HL-60 (cell line): ENCODE results near the gene NMUR2.

ENCODE experiments used
- CTCF ChIP-seq: IDR thresholded peaks from one replicate; pipeline ENCODE4 v1.5.1; 2011; ENCODE audit warnings: low read length, control low read depth, inconsistent platforms; ENCODE audit not compliant: insufficient read depth
- POLR2AphosphoS5 ChIP-seq: IDR thresholded peaks from 2 replicates; pipeline ENCODE4 v1.6.1; 2012; ENCODE audit warnings: low read depth
- REST ChIP-seq: IDR thresholded peaks from 2 replicates; pipeline ENCODE4 v1.6.1; 2012; ENCODE audit warnings: low read depth; ENCODE audit not compliant: insufficient replicate concordance
- SPI1 ChIP-seq: IDR thresholded peaks from 2 replicates; pipeline ENCODE4 v1.6.1; 2012; ENCODE audit warnings: low read depth, mild to moderate bottlenecking, borderline replicate concordance

- no peak for TF ChIP-seq CTCF
- TF ChIP-seq REST, result no peak
- no peak for TF ChIP-seq SPI1
- TF ChIP-seq POLR2AphosphoS5, result no peak
Measured at GRCh38 chr5:152427721-152428120, 22.6 kb upstream of the NMUR2 start.
